HG03558 (cell line): ENCODE results near the gene ARID3A.
"Not testable (repeated sequence)": the region's sequence is repeated elsewhere in the genome, so short reads cannot be mapped to it uniquely, and the experiment has no call there.

Source experiments
- ATAC-seq: cut with Tn5 transposase; IDR thresholded peaks from one replicate; pipeline ENCODE4 v1.9.1; 2021; ENCODE audit warnings: moderate number of reproducible peaks; ENCODE audit not compliant: unreplicated experiment; ENCODE audit errors: extremely low read depth

ARID3A gene

DNA sequence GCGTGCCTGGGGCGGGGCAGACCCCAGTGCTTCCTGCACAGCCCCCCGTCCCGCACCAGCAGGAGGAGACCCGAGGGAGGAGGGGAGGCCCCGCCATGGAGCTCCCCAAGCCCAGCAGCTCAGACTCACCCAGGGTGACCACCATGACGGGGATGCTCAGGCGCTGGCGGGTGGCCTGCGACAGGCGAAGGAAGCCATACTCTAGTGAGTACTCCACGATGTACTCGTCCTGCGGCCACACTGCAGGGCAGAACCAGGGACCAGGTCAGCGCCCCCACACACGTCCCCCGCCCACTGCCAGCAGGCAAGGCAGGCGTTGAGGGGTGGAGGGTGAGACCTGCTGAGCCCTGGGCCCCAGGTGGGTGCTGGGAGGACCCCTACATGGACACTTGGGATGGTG lies 86.5 kb downstream of the ARID3A start:
- ATAC-seq = no peak

DNA sequence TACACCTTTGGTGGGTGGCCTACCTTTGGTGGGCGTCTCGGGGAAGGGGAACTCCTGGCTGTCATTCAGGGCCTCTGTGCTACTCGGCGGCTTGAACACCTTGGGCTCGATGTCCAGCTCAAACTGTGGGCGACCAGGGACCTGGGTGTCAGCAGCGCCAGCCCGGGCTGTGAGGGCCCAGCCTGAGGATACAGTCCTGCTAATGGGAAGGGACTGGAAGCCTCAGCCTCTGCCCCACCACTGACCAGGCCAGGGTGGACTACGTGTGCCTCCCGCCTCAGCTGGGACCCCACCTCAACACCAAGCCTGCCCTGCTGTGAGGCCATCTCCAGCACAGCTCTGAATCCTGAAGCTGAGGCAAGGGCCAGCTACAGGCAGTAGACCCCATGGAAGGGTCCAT lies 87.4 kb downstream of the ARID3A start:
- ATAC-seq = no peak

DNA sequence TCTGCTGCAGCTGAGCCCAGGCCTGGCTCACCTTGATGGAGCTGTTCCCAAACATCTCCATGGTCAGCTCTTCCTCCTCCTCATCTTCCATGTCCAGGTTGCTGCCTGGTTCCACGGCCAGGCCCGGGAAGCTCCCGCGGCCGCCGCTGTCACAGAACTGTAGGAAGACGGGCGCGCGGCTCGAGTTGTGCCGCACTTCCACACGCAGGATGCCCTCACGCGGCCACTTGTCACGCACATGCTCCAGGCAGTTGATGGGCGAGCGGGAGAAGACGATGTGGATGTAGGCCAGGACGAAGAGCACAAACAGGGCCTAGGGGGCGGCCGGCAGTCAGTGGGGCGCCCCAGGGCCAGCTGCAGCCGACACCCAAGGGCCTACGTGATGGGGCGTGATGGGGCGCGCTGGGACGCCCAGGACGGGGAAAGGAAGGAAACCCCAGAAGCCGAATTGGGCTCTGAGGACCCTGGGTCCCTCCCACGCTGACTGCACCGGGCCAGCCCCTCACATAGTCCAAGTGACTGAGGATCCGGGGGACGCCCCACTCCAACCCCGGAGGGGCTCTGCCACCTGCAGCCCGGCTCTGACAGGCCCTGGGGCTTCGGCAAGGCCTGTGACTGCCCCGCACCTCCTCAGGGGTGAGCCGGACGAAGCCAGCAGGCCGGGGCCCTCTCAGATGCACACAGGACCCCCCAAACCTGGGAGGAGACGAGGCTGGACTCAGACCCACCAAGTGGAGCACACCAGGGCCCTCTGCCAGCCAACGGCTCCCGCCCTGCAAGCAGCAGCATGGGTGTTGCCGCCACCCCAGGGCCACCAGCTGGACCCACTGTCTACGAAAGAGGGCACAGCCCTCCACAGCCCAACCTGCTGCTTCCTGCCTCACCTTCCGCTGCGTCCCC lies 88.6 kb downstream of the ARID3A start:
- no peak for ATAC-seq

DNA sequence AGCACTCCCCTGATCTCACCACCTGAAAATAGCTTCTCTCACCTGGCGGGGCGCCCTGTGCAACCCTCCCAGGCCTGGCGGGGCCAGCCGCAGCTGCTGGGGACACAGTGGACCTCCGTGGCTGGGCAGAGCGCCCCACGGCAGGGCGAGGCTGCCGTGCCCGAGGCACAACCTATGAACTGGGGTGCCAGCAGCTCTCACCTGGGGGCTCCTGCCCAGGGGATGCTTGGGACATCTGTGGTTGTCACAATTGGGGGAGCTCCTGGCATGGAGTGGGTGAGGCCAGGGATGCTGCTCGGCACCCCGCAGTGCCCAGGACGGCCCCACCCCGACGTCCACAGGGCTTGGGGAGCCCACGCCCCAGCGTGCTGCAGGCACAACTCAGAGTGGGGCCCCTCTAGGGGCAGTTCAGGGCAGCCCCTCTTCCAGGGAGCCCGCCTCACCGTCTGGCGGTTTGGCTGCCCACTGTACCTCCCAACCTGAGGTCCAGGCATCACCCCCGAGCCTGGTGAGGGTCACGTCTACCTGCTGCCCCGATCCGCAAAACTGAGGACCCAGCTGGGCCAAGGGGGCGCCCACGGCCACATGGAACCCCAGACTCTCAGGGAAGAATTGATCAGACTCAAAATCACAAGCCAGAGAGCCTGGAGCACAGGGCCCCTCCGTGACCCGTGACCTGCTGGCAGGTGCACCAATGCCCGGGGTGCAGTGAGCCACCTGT lies 89.4 kb downstream of the ARID3A start:
- ATAC-seq = no peak

DNA sequence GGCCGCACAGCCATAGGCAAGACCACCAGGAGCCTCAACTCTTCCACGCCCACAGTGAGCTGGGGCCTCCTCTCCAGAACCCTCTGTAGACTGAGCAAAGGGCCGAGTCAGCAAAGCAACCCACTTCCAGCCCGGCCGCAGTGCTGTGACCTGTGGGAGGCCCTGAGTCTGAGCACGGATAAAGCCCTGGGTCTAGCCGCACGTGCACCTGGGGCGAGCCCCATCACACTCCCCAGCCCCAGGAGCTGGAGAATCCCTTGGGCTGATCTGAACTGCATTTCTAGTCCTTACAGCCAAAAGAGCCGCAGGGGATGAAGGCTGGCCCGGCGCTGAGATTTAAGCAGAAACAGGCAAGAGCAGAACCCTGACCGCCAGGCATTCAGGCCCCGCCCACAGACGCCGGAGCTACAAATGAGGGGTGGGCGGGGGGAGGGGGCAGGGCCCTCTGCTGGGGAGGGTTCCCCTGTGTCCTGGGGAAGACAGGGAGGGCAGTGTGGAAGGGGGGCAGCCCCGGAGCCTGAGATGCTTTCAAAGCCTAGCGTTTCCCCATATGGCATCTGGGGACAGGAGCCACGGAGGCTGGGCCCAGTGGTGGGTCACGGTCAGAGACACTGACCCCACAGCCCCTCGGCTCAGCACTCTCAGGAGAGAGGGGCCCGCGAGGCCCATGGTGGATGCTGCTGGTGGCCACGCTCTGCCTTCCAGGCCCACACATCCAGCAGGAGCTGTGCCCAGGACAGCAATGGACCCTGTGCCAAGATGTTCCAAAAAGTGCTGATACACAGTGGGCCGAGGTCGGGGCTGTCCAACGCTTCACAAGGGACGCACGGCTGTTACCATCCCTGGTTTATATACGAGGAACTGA lies 90.2 kb downstream of the ARID3A start:
- no peak for ATAC-seq

DNA sequence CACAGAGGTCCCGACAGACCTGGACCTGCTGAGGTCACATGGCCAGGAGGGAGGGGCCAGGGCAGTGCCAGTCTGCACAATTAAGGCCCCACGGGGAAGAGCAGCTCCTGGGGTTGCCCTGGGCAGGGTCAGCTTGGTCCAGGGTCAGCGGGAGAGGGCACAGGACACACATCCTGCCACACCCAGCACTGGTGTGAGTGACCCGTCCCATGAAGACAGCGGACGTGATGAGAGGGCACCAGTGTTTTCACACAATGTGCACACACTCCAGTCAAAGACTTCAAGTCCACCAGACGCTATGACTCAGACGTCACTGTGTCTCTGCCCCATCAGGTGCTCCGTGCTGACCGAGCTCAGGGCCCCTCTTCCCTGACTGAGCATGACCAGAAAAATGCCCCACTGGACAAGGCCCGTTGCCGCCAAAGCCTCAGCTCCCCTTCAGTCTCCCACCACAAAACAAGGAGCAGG lies 90.8 kb downstream of the ARID3A start:
- ATAC-seq = no peak

DNA sequence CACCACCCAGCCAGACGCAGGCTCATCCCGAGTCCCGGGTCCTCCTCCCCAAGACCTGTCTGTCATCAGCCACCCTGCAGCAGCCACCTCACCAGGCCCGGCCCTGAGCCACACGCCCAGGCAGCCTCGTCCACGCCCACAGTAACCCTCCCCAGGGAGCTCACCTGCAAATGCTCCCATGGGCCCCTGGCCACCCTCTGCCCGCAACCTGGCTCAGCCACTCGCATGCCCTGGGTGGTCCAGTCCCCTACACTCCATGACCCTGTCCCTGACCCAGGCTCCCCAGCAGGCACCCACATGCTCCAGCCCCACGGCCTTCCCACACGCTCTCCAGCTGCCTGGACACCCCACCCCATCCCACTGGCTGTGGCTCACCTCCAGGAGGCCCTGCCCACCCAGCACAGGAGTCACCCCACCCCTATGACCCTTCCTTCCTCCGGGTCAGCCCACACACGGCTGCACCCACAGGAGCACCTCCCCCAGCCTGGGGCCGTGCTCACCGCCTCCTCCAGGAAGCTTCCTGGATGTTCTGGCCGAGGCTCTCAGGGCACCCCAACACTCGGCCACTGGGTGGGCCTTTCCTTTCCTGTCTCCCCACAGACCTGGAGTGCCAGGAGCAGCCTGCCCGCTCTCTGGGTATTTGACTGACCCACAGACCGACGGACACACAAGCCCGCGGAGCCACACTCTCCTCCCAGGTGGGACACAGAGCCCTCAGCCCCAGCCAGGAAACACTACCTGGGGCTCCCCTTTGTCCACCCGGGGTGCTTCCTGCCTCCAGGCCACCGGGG lies 91.5 kb downstream of the ARID3A start:
- ATAC-seq = no peak

DNA sequence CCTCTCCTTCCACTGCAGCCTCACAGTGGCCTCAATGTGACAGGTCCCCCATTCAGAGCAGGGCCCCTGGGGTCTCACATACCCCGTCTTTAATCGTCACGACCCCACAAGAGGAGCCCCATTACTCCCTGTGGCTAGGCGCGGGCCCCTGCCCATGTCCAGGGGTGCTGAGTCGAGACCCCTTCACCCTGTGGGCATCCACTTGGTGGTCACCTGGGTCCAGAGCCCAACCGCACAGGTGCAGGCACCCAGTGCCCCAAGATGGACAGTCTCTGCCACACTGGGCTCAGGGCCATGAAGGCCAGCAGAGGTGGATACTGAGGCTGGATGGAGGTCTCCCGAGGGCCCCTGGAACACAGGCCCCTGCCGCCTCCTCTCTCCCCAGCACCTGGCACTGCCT lies 92.1 kb downstream of the ARID3A start:
- ATAC-seq = no peak

DNA sequence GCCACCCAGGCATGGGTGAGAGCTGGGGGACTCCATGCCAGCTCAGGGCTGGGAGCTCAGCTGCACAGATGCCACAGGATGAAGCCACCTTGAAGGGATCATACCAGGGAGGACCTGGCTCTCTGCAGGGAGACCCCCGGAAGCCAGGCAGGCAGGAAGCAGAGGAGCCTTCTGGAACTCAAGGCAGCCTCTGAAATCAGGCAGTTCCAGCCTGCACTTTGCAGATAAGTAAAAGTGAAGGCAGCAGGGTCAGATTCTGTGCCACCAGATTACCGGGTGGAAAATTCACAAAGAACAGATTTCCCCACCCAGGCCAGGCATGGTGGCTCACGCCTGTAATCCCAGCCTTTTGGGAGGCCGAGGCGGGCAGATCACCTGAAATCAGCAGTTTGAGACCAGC lies 92.6 kb downstream of the ARID3A start:
- ATAC-seq = no peak

DNA sequence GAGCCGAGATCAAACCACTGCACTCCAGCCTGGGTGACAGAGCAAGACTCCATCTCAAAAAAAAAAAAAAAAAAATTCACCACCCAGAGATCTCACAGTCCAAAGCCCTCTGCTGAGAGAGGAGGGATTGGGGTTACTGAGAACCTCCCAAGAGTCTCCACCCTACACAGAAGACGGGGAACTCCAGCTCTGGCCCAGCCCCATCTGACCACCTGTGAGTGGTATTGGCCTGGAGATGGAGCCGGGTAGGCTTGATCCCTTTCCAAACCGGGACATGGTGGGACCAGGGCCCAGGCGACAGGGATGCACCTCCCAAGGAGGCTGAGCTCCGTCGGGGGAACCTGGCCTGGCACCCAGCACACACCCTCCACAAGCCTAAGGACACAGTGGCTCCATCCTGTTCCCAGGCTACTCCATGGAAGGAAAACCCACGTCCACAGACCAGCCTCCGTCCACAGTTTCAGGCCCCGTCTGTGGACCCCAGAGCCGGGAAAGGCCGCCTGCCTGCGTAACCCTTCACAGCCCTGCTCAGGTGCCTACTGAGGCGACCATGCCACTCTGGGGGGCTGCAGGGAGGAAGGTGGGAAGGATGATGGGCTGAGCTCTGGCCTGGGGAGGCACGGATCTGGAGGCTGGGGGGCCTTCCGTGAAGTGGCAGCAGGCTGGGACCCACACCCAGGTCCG lies 93.2 kb downstream of the ARID3A start:
- no peak for ATAC-seq

DNA sequence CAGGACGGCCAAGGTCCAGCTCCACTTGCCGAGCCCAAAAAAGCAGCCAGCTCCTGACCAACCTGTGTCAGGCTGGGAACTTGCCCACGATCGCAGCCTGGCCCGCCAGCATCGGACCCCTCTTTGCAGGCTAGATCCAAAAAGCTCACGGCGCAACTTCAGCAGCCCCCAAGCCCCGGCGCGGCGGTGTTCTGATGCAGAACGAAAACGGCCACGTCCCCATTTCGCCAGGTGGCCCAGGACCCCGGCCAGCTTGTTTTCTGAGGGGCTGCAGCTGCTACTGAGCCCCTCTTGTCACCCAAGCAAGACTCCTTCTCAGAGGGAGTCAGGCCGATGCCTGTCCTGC lies 93.8 kb downstream of the ARID3A start:
- no peak for ATAC-seq

DNA sequence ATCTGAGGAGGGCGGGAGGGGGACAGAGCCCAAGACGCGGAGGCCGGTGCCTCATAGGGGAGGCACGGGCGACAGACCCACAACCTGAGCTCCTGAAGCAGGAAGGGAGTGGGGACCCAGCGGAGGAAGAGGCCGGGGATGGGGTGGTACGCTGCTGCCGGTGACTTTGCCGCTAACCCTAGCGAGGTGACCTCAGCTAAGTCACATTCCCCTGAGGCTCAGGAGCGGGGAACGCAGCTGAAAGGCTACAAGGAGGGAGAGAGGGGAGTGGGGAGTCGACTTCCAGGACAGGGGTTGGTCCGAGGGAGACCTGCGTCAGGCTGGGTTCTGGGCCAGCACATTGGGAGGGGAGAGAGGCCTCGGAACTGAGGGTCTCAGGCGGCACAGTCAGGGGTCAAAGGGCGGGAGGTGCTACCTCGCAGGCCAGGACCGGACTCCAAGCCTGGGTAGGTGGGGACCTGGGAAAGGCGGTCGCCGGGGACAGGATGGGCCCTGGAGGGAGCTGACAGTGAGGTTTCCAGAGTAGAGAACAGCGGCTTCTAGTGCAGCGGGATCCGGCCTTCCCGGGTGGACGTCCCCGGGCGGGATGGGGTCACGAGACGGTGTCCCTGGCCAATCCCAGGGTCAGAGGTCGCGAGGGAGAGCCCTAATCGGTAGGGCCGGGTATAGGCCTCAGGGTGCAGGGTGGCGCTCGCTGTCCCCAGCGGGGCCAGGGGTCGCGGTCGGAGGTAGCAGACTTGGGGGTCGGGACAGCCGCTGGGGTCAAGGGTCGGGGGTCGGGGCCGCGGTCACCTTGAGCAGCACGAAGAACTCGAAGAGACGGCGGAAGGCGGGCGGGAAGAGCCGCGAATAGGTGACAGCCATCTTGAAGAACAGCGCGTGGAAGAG lies 94.4 kb downstream of the ARID3A start:
- no peak for ATAC-seq

DNA sequence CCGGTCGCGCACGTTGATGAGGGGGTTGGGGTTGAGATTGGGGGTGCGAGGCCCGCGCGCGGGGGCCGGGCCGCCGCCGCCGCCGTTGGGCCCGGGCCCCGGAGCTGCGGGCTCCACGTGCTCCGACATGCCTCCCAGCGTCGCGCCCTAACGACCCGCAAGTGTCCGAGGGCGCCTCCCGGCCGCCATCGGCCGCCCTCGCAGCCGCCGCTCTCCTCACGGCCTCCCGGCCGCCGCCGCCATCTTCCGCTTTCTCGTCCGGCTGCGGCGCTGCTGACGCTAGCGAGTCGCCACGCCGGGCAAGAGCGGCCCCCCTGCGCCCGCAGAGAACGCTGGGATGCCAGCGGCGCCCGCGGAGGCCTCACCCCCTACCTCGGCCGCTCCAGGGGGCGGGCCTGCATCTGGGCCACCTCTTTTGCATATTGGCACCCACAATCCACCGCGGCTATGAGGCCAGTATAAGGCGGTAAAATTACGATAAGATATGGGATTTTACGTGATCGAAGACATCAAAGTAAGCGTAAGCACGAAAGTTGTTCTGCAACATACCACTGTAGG lies 95.1 kb downstream of the ARID3A start, which contains the start of gene TMEM259:
Gene TMEM259 (minus strand): TSS at position 256 of the 558 bp plus-strand sequence. CDS start 127 bp downstream, at position 129.
- ATAC-seq = peak; percentile 69

DNA sequence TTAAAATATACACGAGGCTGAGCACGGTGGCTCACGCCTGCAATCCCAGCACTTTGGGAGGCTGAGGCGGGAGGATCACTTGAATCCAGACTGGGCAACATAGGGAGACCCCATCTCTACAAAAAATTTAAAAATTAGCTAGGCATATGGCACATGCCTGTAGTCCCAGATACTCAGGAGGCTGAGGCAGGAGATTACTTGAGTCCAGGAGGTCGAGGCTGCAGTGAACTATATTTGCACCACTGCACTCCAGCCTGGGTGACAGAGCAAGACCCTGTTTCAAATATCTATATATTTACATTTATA lies 98.0 kb downstream of the ARID3A start:
- not testable (repeated sequence) for ATAC-seq

DNA sequence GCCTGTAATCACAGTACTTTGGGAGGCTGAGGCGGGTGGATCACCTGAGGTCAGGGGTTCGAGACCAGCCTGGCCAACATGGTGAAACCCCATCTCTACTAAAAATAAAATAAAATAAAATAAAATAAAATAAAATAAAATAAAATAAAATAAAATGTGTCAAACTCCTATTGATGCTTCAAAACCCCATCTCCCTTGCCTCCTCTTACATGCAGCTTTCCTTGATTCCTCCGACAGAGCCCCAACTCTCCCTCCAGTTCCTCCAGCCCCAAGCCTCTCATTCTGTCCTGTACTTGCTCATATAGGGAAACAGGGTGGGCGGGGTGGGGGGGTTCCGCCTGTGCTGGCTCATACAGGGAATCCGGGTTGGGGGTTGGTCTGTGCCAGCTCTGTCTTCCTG lies 99.2 kb downstream of the ARID3A start:
- not testable (repeated sequence) for ATAC-seq
